IPS-NIHi7 (cell line): ENCODE measurements around the gene HIP1.
"Not testable (repeated sequence)": the region's sequence is repeated elsewhere in the genome, so short reads cannot be mapped to it uniquely, and the experiment has no call there.

Experiments
- DNase-seq: peaks from one replicate; pipeline ENCODE4 v3.0.0; 2012; ENCODE audit warnings: mixed read lengths; ENCODE audit errors: extremely low spot score

The HIP1 gene

GRCh38 chr7:75573477-75574019, 165.2 kb downstream of the HIP1 start:
- DNase-seq = no peak

- no peak for DNase-seq
Observed at GRCh38 chr7:75572814-75573213, 165.9 kb downstream of the HIP1 start.

- DNase-seq = no peak
Observed at GRCh38 chr7:75572396-75572795, 166.3 kb downstream of the HIP1 start.

- DNase-seq = no peak
Observed at GRCh38 chr7:75571209-75571608, 167.5 kb downstream of the HIP1 start.

GRCh38 chr7:75569629-75570282, 169.0 kb downstream of the HIP1 start:
- not testable (repeated sequence) for DNase-seq

- no peak for DNase-seq
Observed at GRCh38 chr7:75567948-75568595, 170.7 kb downstream of the HIP1 start.

- no peak for DNase-seq
Observed at GRCh38 chr7:75565132-75565837, 173.5 kb downstream of the HIP1 start.

- no peak for DNase-seq
Observed at GRCh38 chr7:75563171-75563570, 175.6 kb downstream of the HIP1 start.

GRCh38 chr7:75559976-75560365, 178.8 kb downstream of the HIP1 start:
- DNase-seq = no peak

GRCh38 chr7:75559355-75559975, 179.3 kb downstream of the HIP1 start:
- no peak for DNase-seq

GRCh38 chr7:75556835-75557234, 181.9 kb downstream of the HIP1 start:
- DNase-seq = not testable (repeated sequence)

GRCh38 chr7:75555736-75556135, 183.0 kb downstream of the HIP1 start:
- DNase-seq = no peak

- no peak for DNase-seq
Observed at GRCh38 chr7:75546237-75547015, 192.3 kb downstream of the HIP1 start.

- DNase-seq = no peak
Observed at GRCh38 chr7:75537731-75538130, 201.0 kb downstream of the HIP1 start.

- DNase-seq = no peak
Observed at GRCh38 chr7:75536940-75537538, 201.7 kb downstream of the HIP1 start.

- no peak for DNase-seq
Observed at GRCh38 chr7:75536491-75536890, 202.2 kb downstream of the HIP1 start.

- DNase-seq = no peak
Observed at GRCh38 chr7:75534727-75535307, 203.9 kb downstream of the HIP1 start.

- DNase-seq = no peak
Observed at GRCh38 chr7:75533926-75534325, 204.8 kb downstream of the HIP1 start.

GRCh38 chr7:75532639-75533038, 206.1 kb downstream of the HIP1 start:
- DNase-seq = no peak

- DNase-seq = peak; percentile 64
Observed at GRCh38 chr7:75531359-75531821, 207.4 kb downstream of the HIP1 start.
